Measurements from ENCODE around the gene ADGB. TPM values are rescaled to one million over a fixed set of nuclear protein-coding genes. Genes with fewer than 3 reads are reported as not detected.
A peak's percentile ranks its signal among the peaks of the same experiment; 100 is the strongest.

The ADGB gene
- 0.10 and 0.12 TPM in 2 replicates for polyA plus RNA-seq (2013)

- no peak within 1 kb of the TSS for H3K23ac ChIP-seq (ENCODE audit: low read length)
- H2BK12ac ChIP-seq (ENCODE audit: low read length) = no peak within 1 kb of the TSS
- no peak within 1 kb of the TSS for H2BK5ac ChIP-seq (ENCODE audit: low read depth, low read length, poor library complexity)
- H3K79me2 ChIP-seq (ENCODE audit: control insufficient read depth, insufficient read depth, low read length, poor library complexity) = no peaks in the 10 kb centered on the region
- no peaks in the 10 kb centered on the region for H3K79me1 ChIP-seq (ENCODE audit: low read length)
- no peak within 1 kb of the TSS for H4K91ac ChIP-seq (ENCODE audit: low read depth, low read length)
- no peak within 1 kb of the TSS for H3K4ac ChIP-seq (ENCODE audit: low read depth, low read length)
- H3K18ac ChIP-seq (ENCODE audit: low read length) = no peak within 1 kb of the TSS
- H2BK120ac ChIP-seq (ENCODE audit: insufficient read depth, low read length, poor library complexity) = no peak within 1 kb of the TSS
- H3K9me3 ChIP-seq (ENCODE audit: insufficient read depth, low read depth, low read length) = no peaks in the 10 kb centered on the region
- peak within 1 kb of the TSS; percentile 56 for H2AFZ ChIP-seq (ENCODE audit: insufficient read depth, low read length, poor library complexity)
- H3K4me1 ChIP-seq (ENCODE audit: control insufficient read depth in 1 of 2, insufficient read depth in 2 of 2, low read length in 2 of 2) = peaks cover 0 to 5% of the 10 kb centered on the region in 2 experiments
- peak within 1 kb of the TSS; percentile 74 for H3K4me2 ChIP-seq (ENCODE audit: low read length)
- no peak within 1 kb of the TSS for H3K27ac ChIP-seq (ENCODE audit: low read depth, low read length)
- H3K27me3 ChIP-seq (ENCODE audit: insufficient read depth, low read length) = no peaks in the 10 kb centered on the region
- H3K4me3 ChIP-seq (ENCODE audit: low read depth, low read length) = peak within 1 kb of the TSS; percentile 59
- no peak within 1 kb of the TSS for H3K14ac ChIP-seq (ENCODE audit: low read length)
- H3K36me3 ChIP-seq (ENCODE audit: control insufficient read depth in 1 of 2, insufficient read depth in 2 of 2, low read length in 2 of 2) = no peaks in the 10 kb centered on the region
- peak within 1 kb of the TSS; percentile 53 for H4K8ac ChIP-seq (ENCODE audit: low read depth, low read length)
- no CpG with 5 or more reads among the region's 32 CpGs for WGBS (ENCODE audit: extremely low coverage, insufficient coverage, insufficient read length)
- no peak within 1 kb of the TSS for H2AK5ac ChIP-seq (ENCODE audit: low read length)
- H4K12ac ChIP-seq (ENCODE audit: low read depth, low read length) = no peak within 1 kb of the TSS
- peak within 1 kb of the TSS; percentile 5 for H3K9ac ChIP-seq (ENCODE audit: low read length)
- DNase-seq = peak; percentile 59 to 78
Measured at GRCh38 chr6:146598772-146599405, at the start of gene ADGB. Gene ADGB, plus strand, starts transcription at chr6:146598972. Its CDS starts 69 bp downstream, at chr6:146599041.

GRCh38 chr6:146550911-146551310 lies 47.9 kb upstream of the ADGB start:
- Histone ChIP-seq H3K14ac (ENCODE audit: low read length) (no peak overlapping the region), H2BK12ac (ENCODE audit: low read length) (no peak overlapping the region), H3K79me1 (ENCODE audit: low read length) (no peaks in the 10 kb centered on the region), H2AFZ (ENCODE audit: insufficient read depth, low read length, poor library complexity) (no peak overlapping the region), H2AK5ac (ENCODE audit: low read length) (no peak overlapping the region), H3K18ac (ENCODE audit: low read length) (no peak overlapping the region), H4K91ac (ENCODE audit: low read depth, low read length) (no peak overlapping the region), H4K8ac (ENCODE audit: low read depth, low read length) (no peak overlapping the region), H2BK120ac (ENCODE audit: insufficient read depth, low read length, poor library complexity) (no peak overlapping the region), H3K27ac (ENCODE audit: low read depth, low read length) (no peak overlapping the region), H3K23ac (ENCODE audit: low read length) (no peak overlapping the region), H2BK5ac (ENCODE audit: low read depth, low read length, poor library complexity) (no peak overlapping the region), H3K9me3 (ENCODE audit: insufficient read depth, low read depth, low read length) (no peaks in the 10 kb centered on the region), H3K4me2 (ENCODE audit: low read length) (no peak overlapping the region), H3K36me3 (ENCODE audit: control insufficient read depth in 1 of 2, insufficient read depth in 2 of 2, low read length in 2 of 2) (peaks cover 11 to 21% of the 10 kb centered on the region in 2 experiments), H3K27me3 (ENCODE audit: insufficient read depth, low read length) (no peaks in the 10 kb centered on the region), H3K4me1 (ENCODE audit: control insufficient read depth in 1 of 2, insufficient read depth in 2 of 2, low read length in 2 of 2) (peaks cover 0 to 2% of the 10 kb centered on the region in 2 experiments), H3K9ac (ENCODE audit: low read length) (no peak overlapping the region), H3K4me3 (ENCODE audit: low read depth, low read length) (no peak overlapping the region), H4K12ac (ENCODE audit: low read depth, low read length) (no peak overlapping the region), H3K79me2 (ENCODE audit: control insufficient read depth, insufficient read depth, low read length, poor library complexity) (peaks cover 2% of the 10 kb centered on the region), H3K4ac (ENCODE audit: low read depth, low read length) (peak overlapping the region; percentile 46)
- peak in 1 of 2 donors; percentile 9 for DNase-seq
- WGBS (ENCODE audit: extremely low coverage, insufficient coverage, insufficient read length) = no CpG with 5 or more reads among the region's 6 CpGs

GRCh38 chr6:146551545-146551944 lies 47.2 kb upstream of the ADGB start:
- H2AFZ ChIP-seq (ENCODE audit: insufficient read depth, low read length, poor library complexity) = no peak overlapping the region
- no peak overlapping the region for H3K4ac ChIP-seq (ENCODE audit: low read depth, low read length)
- peaks cover 0 to 2% of the 10 kb centered on the region in 2 experiments for H3K4me1 ChIP-seq (ENCODE audit: control insufficient read depth in 1 of 2, insufficient read depth in 2 of 2, low read length in 2 of 2)
- H3K23ac ChIP-seq (ENCODE audit: low read length) = no peak overlapping the region
- H3K27me3 ChIP-seq (ENCODE audit: insufficient read depth, low read length) = no peaks in the 10 kb centered on the region
- no peaks in the 10 kb centered on the region for H3K9me3 ChIP-seq (ENCODE audit: insufficient read depth, low read depth, low read length)
- no peak overlapping the region for H3K18ac ChIP-seq (ENCODE audit: low read length)
- no peak overlapping the region for H3K14ac ChIP-seq (ENCODE audit: low read length)
- H3K79me2 ChIP-seq (ENCODE audit: control insufficient read depth, insufficient read depth, low read length, poor library complexity) = peaks cover 2% of the 10 kb centered on the region
- peaks cover 11 to 21% of the 10 kb centered on the region in 2 experiments for H3K36me3 ChIP-seq (ENCODE audit: control insufficient read depth in 1 of 2, insufficient read depth in 2 of 2, low read length in 2 of 2)
- no peaks in the 10 kb centered on the region for H3K79me1 ChIP-seq (ENCODE audit: low read length)
- WGBS (ENCODE audit: extremely low coverage, insufficient coverage, insufficient read length) = no CpG with 5 or more reads among the region's 7 CpGs
- no peak for DNase-seq
- H3K4me3 ChIP-seq (ENCODE audit: low read depth, low read length) = no peak overlapping the region
- no peak overlapping the region for H2BK120ac ChIP-seq (ENCODE audit: insufficient read depth, low read length, poor library complexity)
- H4K12ac ChIP-seq (ENCODE audit: low read depth, low read length) = no peak overlapping the region
- H2AK5ac ChIP-seq (ENCODE audit: low read length) = no peak overlapping the region
- no peak overlapping the region for H3K27ac ChIP-seq (ENCODE audit: low read depth, low read length)
- no peak overlapping the region for H2BK12ac ChIP-seq (ENCODE audit: low read length)
- H4K91ac ChIP-seq (ENCODE audit: low read depth, low read length) = no peak overlapping the region
- H4K8ac ChIP-seq (ENCODE audit: low read depth, low read length) = no peak overlapping the region
- no peak overlapping the region for H3K9ac ChIP-seq (ENCODE audit: low read length)
- no peak overlapping the region for H3K4me2 ChIP-seq (ENCODE audit: low read length)
- H2BK5ac ChIP-seq (ENCODE audit: low read depth, low read length, poor library complexity) = peak overlapping the region; percentile 13

- Histone ChIP-seq H2BK5ac (ENCODE audit: low read depth, low read length, poor library complexity) (no peak overlapping the region), H2BK12ac (ENCODE audit: low read length) (no peak overlapping the region), H2AK5ac (ENCODE audit: low read length) (no peak overlapping the region), H3K79me2 (ENCODE audit: control insufficient read depth, insufficient read depth, low read length, poor library complexity) (peaks cover 2% of the 10 kb centered on the region), H3K79me1 (ENCODE audit: low read length) (no peaks in the 10 kb centered on the region), H3K9ac (ENCODE audit: low read length) (no peak overlapping the region), H3K4me2 (ENCODE audit: low read length) (no peak overlapping the region), H2AFZ (ENCODE audit: insufficient read depth, low read length, poor library complexity) (no peak overlapping the region), H4K12ac (ENCODE audit: low read depth, low read length) (no peak overlapping the region), H3K9me3 (ENCODE audit: insufficient read depth, low read depth, low read length) (no peaks in the 10 kb centered on the region), H3K27me3 (ENCODE audit: insufficient read depth, low read length) (no peaks in the 10 kb centered on the region), H3K18ac (ENCODE audit: low read length) (no peak overlapping the region), H3K23ac (ENCODE audit: low read length) (no peak overlapping the region), H3K27ac (ENCODE audit: low read depth, low read length) (no peak overlapping the region), H3K36me3 (ENCODE audit: control insufficient read depth in 1 of 2, insufficient read depth in 2 of 2, low read length in 2 of 2) (peaks cover 11 to 21% of the 10 kb centered on the region in 2 experiments), H3K4me3 (ENCODE audit: low read depth, low read length) (no peak overlapping the region), H2BK120ac (ENCODE audit: insufficient read depth, low read length, poor library complexity) (no peak overlapping the region), H4K8ac (ENCODE audit: low read depth, low read length) (no peak overlapping the region), H4K91ac (ENCODE audit: low read depth, low read length) (no peak overlapping the region), H3K14ac (ENCODE audit: low read length) (no peak overlapping the region), H3K4me1 (ENCODE audit: control insufficient read depth in 1 of 2, insufficient read depth in 2 of 2, low read length in 2 of 2) (peaks cover 0 to 2% of the 10 kb centered on the region in 2 experiments), H3K4ac (ENCODE audit: low read depth, low read length) (no peak overlapping the region)
- DNase-seq = no peak
- no CpG with 5 or more reads among the region's 7 CpGs for WGBS (ENCODE audit: extremely low coverage, insufficient coverage, insufficient read length)
Measured at GRCh38 chr6:146553377-146554135, 45.2 kb upstream of the ADGB start.

Measured in trophoblast cell (in vitro differentiated cells and primary cell).